GM23338 (cell line): Measurements from ENCODE around the gene PER2. TPM values are rescaled to one million over a fixed set of nuclear protein-coding genes. Genes with fewer than 3 reads are reported as not detected.

ENCODE experiments used
- ATAC-seq: fragments of 200-7000 bp; cut with Tn5 transposase; 3 replicates; pipeline ENCODE4 v1.9.1; 2020
- DNase-seq: peaks from one replicate; pipeline ENCODE4 v3.0.0-alpha.2; 2015; ENCODE audit warnings: low spot score
- H2AFZ ChIP-seq: fragments of 200-600 bp; sonication (generic); 2 replicates; pipeline ENCODE4 v1.8.0; 2016; ENCODE audit warnings: antibody characterized with exemption, mild to moderate bottlenecking, moderate library complexity
- H3F3A ChIP-seq: fragments of 200-600 bp; sonication (generic); replicated peaks from 2 replicates; pipeline ENCODE4 v1.8.0; 2017; ENCODE audit warnings: antibody characterized with exemption, mixed run types, low read depth
- H3K27ac ChIP-seq: fragments of 200-600 bp; sonication (generic); 2 replicates; pipeline ENCODE4 v1.6.1; 2016; ENCODE audit warnings: low read depth
- H3K27me3 ChIP-seq: fragments of 200-600 bp; sonication (generic); 2 replicates; pipeline ENCODE4 v1.8.0; 2016; ENCODE audit warnings: mild to moderate bottlenecking, mixed run types, moderate library complexity; ENCODE audit not compliant: insufficient read depth
- H3K36me3 ChIP-seq: fragments of 200-600 bp; sonication (generic); 2 replicates; pipeline ENCODE4 v1.8.0; 2016; ENCODE audit warnings: mild to moderate bottlenecking; ENCODE audit not compliant: insufficient read depth
- H3K4me1 ChIP-seq: fragments of 200-600 bp; sonication (generic); 2 replicates; pipeline ENCODE4 v1.8.0; 2016; ENCODE audit warnings: mild to moderate bottlenecking, moderate library complexity; ENCODE audit not compliant: insufficient read depth
- H3K4me2 ChIP-seq: fragments of 200-600 bp; sonication (generic); 2 replicates; pipeline ENCODE4 v1.7.1; 2017; ENCODE audit warnings: mixed run types
- H3K4me3 ChIP-seq: fragments of 200-600 bp; sonication (generic); 2 replicates; pipeline ENCODE4 v1.6.1; 2016; ENCODE audit warnings: mixed run types
- H3K79me2 ChIP-seq: fragments of 200-600 bp; sonication (generic); replicated peaks from 2 replicates; pipeline ENCODE4 v1.8.0; 2017; ENCODE audit warnings: mild to moderate bottlenecking; ENCODE audit not compliant: insufficient read depth
- H3K9me2 ChIP-seq: fragments of 200-600 bp; sonication (generic); 2 replicates; pipeline ENCODE4 v1.8.0; 2017; ENCODE audit not compliant: insufficient read depth
- H4K20me1 ChIP-seq: fragments of 200-600 bp; sonication (generic); replicated peaks from 2 replicates; pipeline ENCODE4 v1.8.0; 2017; ENCODE audit warnings: mild to moderate bottlenecking; ENCODE audit not compliant: insufficient read depth
- H3K27ac Mint-ChIP-seq: 2 replicates; pipeline ENCODE4 v1.8.0; 2020; ENCODE audit warnings: inconsistent platforms, mild to moderate bottlenecking, moderate library complexity, mixed read lengths
- H3K27me3 Mint-ChIP-seq: 3 replicates; pipeline ENCODE4 v1.8.0; 2022; ENCODE audit warnings: low read depth, mild to moderate bottlenecking, moderate library complexity, mixed read lengths, inconsistent platforms; ENCODE audit not compliant: insufficient read depth, poor library complexity
- H3K36me3 Mint-ChIP-seq: 3 replicates; pipeline ENCODE4 v1.8.0; 2021; ENCODE audit warnings: low read depth, mild to moderate bottlenecking, inconsistent platforms, moderate library complexity, mixed read lengths
- H3K4me1 Mint-ChIP-seq: 3 replicates; pipeline ENCODE4 v1.8.0; 2020; ENCODE audit warnings: mild to moderate bottlenecking, inconsistent platforms, mixed read lengths
- H3K4me3 Mint-ChIP-seq: 3 replicates; pipeline ENCODE4 v1.8.0; 2021; ENCODE audit warnings: moderate library complexity, mild to moderate bottlenecking, inconsistent platforms, mixed read lengths
- H3K9me3 Mint-ChIP-seq: 3 replicates; pipeline ENCODE4 v1.8.0; 2020; ENCODE audit warnings: moderate library complexity, mild to moderate bottlenecking, inconsistent platforms, mixed read lengths
- CREB1 ChIP-seq: fragments of 250-450 bp; sonication (Bioruptor Pico); IDR thresholded peaks from 2 replicates; pipeline ENCODE4 v1.5.0; 2020; ENCODE audit warnings: low read depth, mild to moderate bottlenecking, moderate library complexity
- CTCF ChIP-seq, 2 experiments: fragments of 200-600 bp in 1 of 2; sonication (generic) in 1 of 2; conservative IDR thresholded peaks; 2 replicates each; pipeline versions ENCODE4 v1.5.1 to v1.6.1; 2016 to 2017; ENCODE audit warnings: antibody characterized with exemption in 2 of 2, low read depth in 2 of 2, mild to moderate bottlenecking in 2 of 2, moderate library complexity in 1 of 2
- ETS1 ChIP-seq: IDR thresholded peaks from 2 replicates; pipeline ENCODE4 v1.6.1; 2016; ENCODE audit warnings: antibody characterized with exemption
- EZH2 ChIP-seq: fragments of 200-600 bp; sonication (generic); IDR thresholded peaks from one replicate; pipeline ENCODE4 v1.8.0; 2017; ENCODE audit warnings: antibody characterized with exemption, mild to moderate bottlenecking, low read depth; ENCODE audit not compliant: unreplicated experiment
- EZH2phosphoT487 ChIP-seq: fragments of 200-600 bp; sonication (generic); IDR thresholded peaks from one replicate; pipeline ENCODE4 v1.8.1; 2018; ENCODE audit warnings: antibody characterized with exemption; ENCODE audit not compliant: unreplicated experiment
- JUNB ChIP-seq: IDR thresholded peaks from one replicate; pipeline ENCODE4 v1.6.1; 2016; ENCODE audit warnings: antibody characterized with exemption; ENCODE audit not compliant: unreplicated experiment
- NANOG ChIP-seq: IDR thresholded peaks from 2 replicates; pipeline ENCODE4 v1.6.1; 2016; ENCODE audit warnings: antibody characterized with exemption, borderline replicate concordance
- POLR2AphosphoS5 ChIP-seq: IDR thresholded peaks from 2 replicates; pipeline ENCODE4 v1.6.1; 2016; ENCODE audit warnings: antibody characterized with exemption, low read depth
- REST ChIP-seq: IDR thresholded peaks from one replicate; pipeline ENCODE4 v1.6.1; 2018; ENCODE audit warnings: antibody characterized with exemption; ENCODE audit not compliant: unreplicated experiment
- STAT1 ChIP-seq: IDR thresholded peaks from one replicate; pipeline ENCODE4 v1.6.1; 2016; ENCODE audit warnings: antibody characterized with exemption; ENCODE audit not compliant: unreplicated experiment
- ZNF114 ChIP-seq: fragments of 250-450 bp; sonication (Bioruptor Pico); IDR thresholded peaks from 2 replicates; pipeline ENCODE4 v1.5.0; 2020; ENCODE audit warnings: mild to moderate bottlenecking, moderate library complexity
- ZNF331 ChIP-seq: fragments of 250-450 bp; sonication (Bioruptor Pico); IDR thresholded peaks from 2 replicates; pipeline ENCODE4 v1.5.0; 2020; ENCODE audit warnings: low read depth, mild to moderate bottlenecking, moderate library complexity
- ZNF462 ChIP-seq: fragments of 250-450 bp; sonication (Bioruptor Pico); IDR thresholded peaks from 2 replicates; pipeline ENCODE4 v1.5.0; 2020; ENCODE audit warnings: mild to moderate bottlenecking, moderate library complexity
- polyA plus RNA-seq: library from polyadenylated mRNA; unstranded; fragments of >200 nt; fragmentation: Nextera tagmentation; extraction: Ambion mirVana; gene quantifications from 2 replicates; pipeline ENCODE4 v1.2.1, GENCODE V29; 2016
- total RNA-seq: library from RNA; depleted of rRNA; stranded (reverse); fragments of >200 nt; shearing (Covaris generic); gene quantifications from 2 replicates; pipeline ENCODE4 v1.2.3, GENCODE V29; 2014

Gene PER2
- total and polyA plus RNA-seq, 2 experiments from 2014 or later: 2.2 to 4.6 TPM

GRCh38 chr2:238336151-238336550, 47.7 kb upstream of the PER2 start:
- TF ChIP-seq POLR2AphosphoS5 (no peak), JUNB (no peak), CTCF (conservative IDR thresholded peaks at IDR 0.05; ENCODE audit: low read depth in 2 of 2) (no peak), EZH2phosphoT487 (no peak), ETS1 (no peak), ZNF331 (no peak), ZNF462 (CRISPR knock-in tag) (no peak), NANOG (no peak), ZNF114 (no peak), CREB1 (CRISPR knock-in tag) (no peak), EZH2 (no peak), REST (no peak), STAT1 (no peak)
- no peaks in the 10 kb centered on the region for H3K4me1 ChIP-seq
- Mint-ChIP-seq H3K4me1 (no peaks in the 10 kb centered on the region; the same call in 2 of the 3 replicates), H3K36me3 (no peaks in the 10 kb centered on the region), H3K27me3 (peaks cover 2% of the 10 kb centered on the region), H3K9me3 (no peaks in the 10 kb centered on the region), H3K4me3 (no peak overlapping the region), H3K27ac (no peak overlapping the region)
- H3K79me2 ChIP-seq: 0 out of 2 replicates have a peak, but pooled peaks cover 4% of the 10 kb centered on the region
- H3K27ac ChIP-seq: no peak overlapping the region
- no peaks in the 10 kb centered on the region for H3K36me3 ChIP-seq
- H4K20me1 ChIP-seq: peaks cover 5% of the 10 kb centered on the region; the same call in 1 of the 2 replicates
- no peak for DNase-seq
- H2AFZ ChIP-seq: no peak overlapping the region
- H3K4me2 ChIP-seq: no peak overlapping the region
- H3K27me3 ChIP-seq: no peaks in the 10 kb centered on the region
- no peaks in the 10 kb centered on the region for H3F3A ChIP-seq
- no peaks in the 10 kb centered on the region for H3K9me2 ChIP-seq
- H3K4me3 ChIP-seq: no peak overlapping the region
- ATAC-seq: no peak
